ENCODE data around the gene DNAAF2. TPM values are rescaled to one million over a fixed set of nuclear protein-coding genes. Genes with fewer than 3 reads are reported as not detected.

The DNAAF2 gene
- total RNA-seq, 1 donor from 2014 or later = 12.3 TPM

DNA sequence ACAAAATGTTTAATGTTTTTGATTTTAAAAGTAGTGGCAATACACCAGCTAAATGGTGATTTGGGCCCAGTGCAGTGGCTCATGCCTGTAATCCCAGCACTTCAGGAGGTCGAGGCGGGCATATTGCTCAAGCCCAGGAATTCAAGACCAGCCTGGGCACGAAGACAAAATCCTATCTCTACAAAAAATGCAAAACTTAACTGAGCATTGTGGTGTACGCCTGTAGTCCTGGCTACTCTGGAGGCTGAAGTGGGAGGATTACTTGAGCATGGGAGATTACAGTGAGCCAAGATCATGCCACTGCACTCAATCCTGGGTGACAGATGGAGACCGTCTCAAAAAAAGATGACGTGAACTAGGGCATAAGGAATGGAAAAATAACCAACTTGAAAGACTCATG, 19.3 kb downstream of the DNAAF2 start:
- H3K4me1 Mint-ChIP-seq = peaks cover 21% of the 10 kb centered on the region
- H3K27me3 Mint-ChIP-seq = no peaks in the 10 kb centered on the region
- H3K4me3 Mint-ChIP-seq = no peak overlapping the region
- H3K36me3 Mint-ChIP-seq (ENCODE audit: low read depth) = peaks cover 51% of the 10 kb centered on the region
- H3K27ac Mint-ChIP-seq = no peak overlapping the region
- intact Hi-C loops (cut with micrococcal nuclease) = no loop called here
- no peak for DNase-seq
- H3K9me3 Mint-ChIP-seq = no peaks in the 10 kb centered on the region

DNA sequence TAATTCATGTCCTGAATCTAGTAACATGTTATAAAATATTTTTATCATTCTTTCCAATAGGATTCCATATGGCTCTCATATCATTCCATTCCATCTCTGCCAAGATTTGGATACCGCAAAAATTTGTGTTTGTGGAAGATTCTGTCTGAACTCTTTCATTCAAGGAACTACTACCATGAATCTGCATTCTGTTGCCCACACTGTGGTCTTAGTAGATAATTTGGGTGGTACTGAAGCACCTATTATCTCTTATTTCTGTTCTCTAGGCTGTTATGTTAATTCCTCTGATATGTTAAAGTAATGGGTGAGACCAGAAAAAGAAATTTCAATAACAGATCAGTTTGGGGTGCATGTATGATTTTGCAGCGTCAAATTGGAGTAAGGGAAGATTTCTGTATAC, 20.8 kb downstream of the DNAAF2 start:
- no peak for DNase-seq
- H3K9me3 Mint-ChIP-seq = no peaks in the 10 kb centered on the region
- peaks cover 46% of the 10 kb centered on the region for H3K36me3 Mint-ChIP-seq (ENCODE audit: low read depth)
- no peak overlapping the region for H3K4me3 Mint-ChIP-seq
- no peaks in the 10 kb centered on the region for H3K27me3 Mint-ChIP-seq
- H3K27ac Mint-ChIP-seq = peak overlapping the region; percentile 18
- intact Hi-C loops (cut with micrococcal nuclease) = no loop called here
- peaks cover 23% of the 10 kb centered on the region for H3K4me1 Mint-ChIP-seq

- no peak for DNase-seq
- Mint-ChIP-seq H3K9me3 (no peaks in the 10 kb centered on the region), H3K4me3 (no peak overlapping the region), H3K27ac (no peak overlapping the region), H3K27me3 (no peaks in the 10 kb centered on the region), H3K4me1 (peaks cover 16% of the 10 kb centered on the region), H3K36me3 (ENCODE audit: low read depth) (peaks cover 39% of the 10 kb centered on the region)
- intact Hi-C loops (cut with micrococcal nuclease) = no loop called here
Measured at GRCh38 chr14:49612671-49613070, 22.4 kb downstream of the DNAAF2 start.

- Mint-ChIP-seq H3K4me1 (peaks cover 13% of the 10 kb centered on the region), H3K36me3 (ENCODE audit: low read depth) (peaks cover 36% of the 10 kb centered on the region), H3K27me3 (no peaks in the 10 kb centered on the region), H3K27ac (no peak overlapping the region), H3K9me3 (no peaks in the 10 kb centered on the region), H3K4me3 (no peak overlapping the region)
- DNase-seq = no peak
- intact Hi-C loops (cut with micrococcal nuclease) = no loop called here
Measured at GRCh38 chr14:49612251-49612650, 22.8 kb downstream of the DNAAF2 start.

GRCh38 chr14:49607583-49607982, 27.5 kb downstream of the DNAAF2 start:
- intact Hi-C loops (cut with micrococcal nuclease) = no loop called here
- peaks cover 37% of the 10 kb centered on the region for H3K36me3 Mint-ChIP-seq (ENCODE audit: low read depth)
- H3K4me3 Mint-ChIP-seq = no peak overlapping the region
- no peaks in the 10 kb centered on the region for H3K27me3 Mint-ChIP-seq
- no peak overlapping the region for H3K27ac Mint-ChIP-seq
- peaks cover 17% of the 10 kb centered on the region for H3K4me1 Mint-ChIP-seq
- DNase-seq = no peak
- H3K9me3 Mint-ChIP-seq = no peaks in the 10 kb centered on the region

DNA sequence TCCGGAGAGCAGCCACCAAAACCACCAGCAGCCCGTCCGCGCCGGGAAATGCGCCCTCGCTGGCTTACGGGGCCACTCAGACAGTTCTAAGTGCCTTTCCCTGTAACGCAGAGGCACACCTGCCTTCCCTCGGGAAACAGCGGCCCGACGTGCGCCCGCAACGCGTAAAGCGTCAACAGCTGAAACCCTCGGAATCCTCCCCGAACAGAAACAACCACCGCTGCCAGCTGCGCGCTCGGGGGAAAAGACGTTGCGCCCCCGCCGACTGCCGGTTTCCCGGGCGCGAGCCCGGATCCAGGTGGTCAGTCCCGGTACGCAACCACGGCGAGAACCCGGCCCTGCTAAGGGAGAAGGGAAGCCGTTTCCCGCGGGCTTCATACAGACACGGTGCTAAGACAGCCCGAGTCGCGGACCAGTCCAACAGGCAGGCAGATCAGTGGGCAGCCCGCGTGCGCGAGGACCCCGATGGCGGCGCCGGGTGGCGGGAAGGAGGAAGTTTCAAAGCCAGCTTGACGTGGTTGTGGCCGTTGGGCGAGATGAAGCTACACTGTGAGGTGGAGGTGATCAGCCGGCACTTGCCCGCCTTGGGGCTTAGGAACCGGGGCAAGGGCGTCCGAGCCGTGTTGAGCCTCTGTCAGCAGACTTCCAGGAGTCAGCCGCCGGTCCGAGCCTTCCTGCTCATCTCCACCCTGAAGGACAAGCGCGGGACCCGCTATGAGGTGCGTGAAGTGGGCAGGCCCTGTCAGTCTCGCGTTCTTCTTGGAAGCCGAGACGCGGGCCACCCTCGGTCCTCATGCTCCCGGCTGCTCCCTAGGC, 36.4 kb downstream of the DNAAF2 start, which contains the start of gene LRR1:
Gene LRR1, plus strand, starts transcription at position 456 of the 816 bp plus-strand sequence. Its CDS starts 81 bp downstream, at position 537.
- intact Hi-C loops (cut with micrococcal nuclease) = loop anchor here (1.0 kb wide), 4 partner anchors 12 to 518 kb away; partner anchors contain the start of genes MGAT2, POLE2, RPL36AL and RPS29
- no peaks in the 10 kb centered on the region for H3K27me3 Mint-ChIP-seq
- peak; percentile 97 for DNase-seq
- H3K27ac Mint-ChIP-seq = peak within 1 kb of the TSS; percentile 94
- H3K36me3 Mint-ChIP-seq (ENCODE audit: low read depth) = peaks cover 29% of the 10 kb centered on the region
- H3K9me3 Mint-ChIP-seq = no peaks in the 10 kb centered on the region
- H3K4me1 Mint-ChIP-seq = peaks cover 25% of the 10 kb centered on the region
- H3K4me3 Mint-ChIP-seq = peak within 1 kb of the TSS; percentile 96

DNA sequence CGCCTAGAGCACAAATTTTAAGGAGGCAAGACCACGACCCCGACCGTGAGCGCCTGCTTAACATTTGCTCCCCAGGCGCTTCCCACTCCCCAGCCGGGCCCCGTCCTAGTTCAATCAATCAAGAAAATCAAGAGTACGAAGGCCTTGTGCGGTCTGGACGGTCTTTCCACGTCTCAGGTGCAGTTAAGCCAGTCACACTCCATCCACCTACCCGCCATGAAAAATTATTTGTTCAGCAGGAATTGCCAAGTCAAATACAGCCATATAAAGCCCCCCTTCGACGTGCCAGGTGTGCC, 36.9 kb downstream of the DNAAF2 start:
- peaks cover 28% of the 10 kb centered on the region for H3K36me3 Mint-ChIP-seq (ENCODE audit: low read depth)
- peaks cover 25% of the 10 kb centered on the region for H3K4me1 Mint-ChIP-seq
- intact Hi-C loops (cut with micrococcal nuclease) = loop anchor here (1.0 kb wide), 4 partner anchors 12 to 518 kb away; partner anchors contain the start of genes MGAT2, POLE2, RPL36AL and RPS29
- peak overlapping the region; percentile 96 for H3K4me3 Mint-ChIP-seq
- H3K9me3 Mint-ChIP-seq = no peaks in the 10 kb centered on the region
- DNase-seq = no peak
- H3K27me3 Mint-ChIP-seq = no peaks in the 10 kb centered on the region
- H3K27ac Mint-ChIP-seq = peak overlapping the region; percentile 94

- H3K9me3 Mint-ChIP-seq = no peaks in the 10 kb centered on the region
- peaks cover 12% of the 10 kb centered on the region for H3K36me3 Mint-ChIP-seq (ENCODE audit: low read depth)
- peaks cover 14% of the 10 kb centered on the region for H3K4me1 Mint-ChIP-seq
- no peak overlapping the region for H3K4me3 Mint-ChIP-seq
- DNase-seq = no peak
- intact Hi-C loops (cut with micrococcal nuclease) = no loop called here
- no peaks in the 10 kb centered on the region for H3K27me3 Mint-ChIP-seq
- H3K27ac Mint-ChIP-seq = no peak overlapping the region
Measured at GRCh38 chr14:49594347-49595091, 40.5 kb downstream of the DNAAF2 start.

GRCh38 chr14:49593016-49593415, 42.0 kb downstream of the DNAAF2 start:
- Mint-ChIP-seq H3K36me3 (ENCODE audit: low read depth) (peaks cover 2% of the 10 kb centered on the region), H3K4me3 (no peak overlapping the region), H3K9me3 (no peaks in the 10 kb centered on the region), H3K27ac (no peak overlapping the region), H3K4me1 (peaks cover 14% of the 10 kb centered on the region), H3K27me3 (no peaks in the 10 kb centered on the region)
- intact Hi-C loops (cut with micrococcal nuclease) = no loop called here
- no peak for DNase-seq

- Mint-ChIP-seq H3K27me3 (peaks cover 3% of the 10 kb centered on the region), H3K27ac (no peak overlapping the region), H3K9me3 (no peaks in the 10 kb centered on the region), H3K4me1 (peaks cover 13% of the 10 kb centered on the region), H3K4me3 (no peak overlapping the region), H3K36me3 (ENCODE audit: low read depth) (peaks cover 20% of the 10 kb centered on the region)
- DNase-seq = no peak
- intact Hi-C loops (cut with micrococcal nuclease) = loop anchor here (5.0 to 10.0 kb wide), 3 partner anchors 127 to 1505 kb away; partner anchors contain the start of genes MAP4K5 and TRIM9
Measured at GRCh38 chr14:49589387-49589786, 45.7 kb downstream of the DNAAF2 start.

- Mint-ChIP-seq H3K9me3 (no peaks in the 10 kb centered on the region), H3K4me3 (peak overlapping the region; percentile 89), H3K27me3 (peaks cover 3% of the 10 kb centered on the region), H3K4me1 (peaks cover 27% of the 10 kb centered on the region), H3K27ac (peak overlapping the region; percentile 99), H3K36me3 (ENCODE audit: low read depth) (peaks cover 44% of the 10 kb centered on the region)
- DNase-seq = peak; percentile 86
- intact Hi-C loops (cut with micrococcal nuclease) = loop anchor here (1.0 to 10.0 kb wide), 8 partner anchors 11 to 1508 kb away; partner anchors contain the start of genes LRR1, MAP4K5, MGAT2 and RPL36AL
Measured at GRCh38 chr14:49586673-49587460, 48.2 kb downstream of the DNAAF2 start.

DNA sequence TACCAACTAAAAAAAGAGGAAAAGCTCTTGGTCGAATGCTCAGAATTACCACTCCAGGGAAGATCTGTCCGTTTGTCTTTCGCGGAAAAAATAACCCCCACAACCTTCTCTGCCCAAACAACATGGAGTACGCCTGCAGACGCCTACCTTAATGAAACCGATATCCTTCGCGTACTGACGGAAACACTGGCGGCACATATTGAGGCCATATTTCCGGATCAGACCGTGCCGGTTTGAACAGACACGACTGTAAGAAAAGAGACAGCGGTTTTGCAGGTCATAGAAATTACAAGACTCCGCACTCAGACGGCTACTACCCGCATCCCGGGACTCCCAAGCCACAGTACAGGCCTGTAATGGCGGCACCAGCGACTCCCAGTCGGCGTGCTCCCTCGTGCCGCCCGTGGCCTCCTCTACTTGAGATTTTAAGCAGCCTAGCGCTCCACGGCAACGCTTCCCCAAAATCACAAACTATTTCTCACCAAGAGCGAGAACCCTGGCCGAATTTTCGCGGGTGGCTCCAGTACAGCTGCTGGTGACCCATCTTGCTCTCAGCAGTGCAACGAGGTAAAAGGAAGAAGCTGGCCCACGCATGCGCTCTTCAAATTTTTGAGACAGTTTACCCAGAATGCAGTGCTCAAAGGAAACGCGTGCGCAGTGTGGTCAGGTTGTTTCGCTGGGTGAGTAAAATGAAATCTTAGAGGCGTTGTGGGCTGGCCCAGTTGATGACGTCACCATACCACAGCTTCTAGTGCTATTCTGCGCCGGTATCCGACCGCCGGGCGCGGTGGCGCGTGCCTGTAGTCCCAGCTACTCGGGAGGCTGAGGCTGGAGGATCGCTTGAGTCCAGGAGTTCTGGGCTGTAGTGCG, 49.0 kb downstream of the DNAAF2 start, which contains the start of gene RPS29:
Gene RPS29, minus strand, starts transcription at position 578 of the 870 bp plus-strand sequence. Its CDS starts 34 bp downstream, at position 544.
- Mint-ChIP-seq H3K9me3 (no peaks in the 10 kb centered on the region), H3K27me3 (peaks cover 3% of the 10 kb centered on the region), H3K4me3 (peak within 1 kb of the TSS; percentile 89), H3K27ac (peak within 1 kb of the TSS; percentile 99), H3K4me1 (peaks cover 35% of the 10 kb centered on the region), H3K36me3 (ENCODE audit: low read depth) (peaks cover 52% of the 10 kb centered on the region)
- intact Hi-C loops (cut with micrococcal nuclease) = loop anchor here (1.0 to 10.0 kb wide), 8 partner anchors 12 to 1509 kb away; partner anchors contain the start of genes LRR1, MAP4K5, MGAT2 and RPL36AL
- DNase-seq = peak; percentile 99
